K562 (cell line): ENCODE results near the gene LCNL1. TPM values are rescaled to one million over a fixed set of nuclear protein-coding genes. Genes with fewer than 3 reads are reported as not detected.
A peak's percentile ranks its signal among the peaks of the same experiment; 100 is the strongest.

ENCODE experiments used
- CTCF ChIP-seq, 3 experiments: IDR thresholded peaks in 2 of 3; conservative IDR thresholded peaks in 1 of 3; 2 replicates each; pipeline ENCODE4 v1.5.1; 2011 to 2012; ENCODE audit warnings: low read length in 3 of 3, mild to moderate bottlenecking in 3 of 3, control low read depth in 2 of 3, improper control_type of control experiment in 1 of 3, inconsistent platforms in 1 of 3, low read depth in 1 of 3, mixed read lengths in 1 of 3, moderate library complexity in 1 of 3; ENCODE audit not compliant: insufficient read depth in 2 of 3
- GMEB1 ChIP-seq: fragments of 250-450 bp; sonication (Bioruptor Pico); IDR thresholded peaks from 2 replicates; pipeline ENCODE4 v1.4.0; 2020; ENCODE audit warnings: mild to moderate bottlenecking
- ID3 ChIP-seq, 2 experiments: fragments of 250-450 bp in 1 of 2; fragments of 450-650 bp in 1 of 2; sonication (Bioruptor Pico) in 1 of 2; IDR thresholded peaks; 2 replicates each; pipeline versions ENCODE4 v1.6.1 to v1.8.0; 2016 to 2021; ENCODE audit warnings: mild to moderate bottlenecking in 2 of 2, moderate library complexity in 2 of 2, missing compliant biosample characterization in 1 of 2, missing genetic modification characterization in 1 of 2
- KDM4B ChIP-seq, 2 experiments: fragments of 450-650 bp in 1 of 2; sonication (generic) in 1 of 2; IDR thresholded peaks; 2 replicates each; pipeline ENCODE4 v1.6.1; 2016 to 2017; ENCODE audit warnings: borderline replicate concordance in 2 of 2, antibody characterized with exemption in 1 of 2, low read depth in 1 of 2, mild to moderate bottlenecking in 1 of 2
- MYBL2 ChIP-seq, 2 experiments: fragments of 450-650 bp in 1 of 2; sonication (generic) in 1 of 2; formaldehyde crosslinking in 1 of 2; IDR thresholded peaks; 2 replicates each; pipeline versions ENCODE4 v1.6.1 to v1.8.1; 2017 to 2022; ENCODE audit warnings: borderline replicate concordance in 1 of 2, inconsistent platforms in 1 of 2, low read depth in 1 of 2, mild to moderate bottlenecking in 1 of 2, missing genetic modification reagents in 1 of 2, moderate library complexity in 1 of 2
- POLR2AphosphoS5 ChIP-seq: IDR thresholded peaks from 2 replicates; pipeline ENCODE4 v1.6.1; 2011; ENCODE audit warnings: mild to moderate bottlenecking, low read depth, low read length, moderate library complexity; ENCODE audit not compliant: control insufficient read depth, insufficient read depth
- POLR3A ChIP-seq: IDR thresholded peaks from 2 replicates; pipeline ENCODE4 v1.6.1; 2011; ENCODE audit warnings: borderline replicate concordance, mild to moderate bottlenecking, moderate library complexity; ENCODE audit not compliant: insufficient read length, insufficient read depth; ENCODE audit errors: extremely low read depth
- POU5F1 ChIP-seq: fragments of 150-350 bp; IDR thresholded peaks from 2 replicates; pipeline ENCODE4 v1.6.1; 2014; ENCODE audit warnings: borderline replicate concordance, low read length, low read depth, mild to moderate bottlenecking; ENCODE audit not compliant: partially characterized antibody
- RBM25 ChIP-seq: fragments of 200-400 bp; formaldehyde crosslinking; IDR thresholded peaks from 2 replicates; pipeline ENCODE4 v1.6.1; 2018; ENCODE audit warnings: low read length, low read depth, moderate library complexity; ENCODE audit not compliant: severe bottlenecking
- SMARCA4 ChIP-seq: fragments of 450-650 bp; IDR thresholded peaks from 2 replicates; pipeline ENCODE4 v1.6.1; 2016
- SREBF2 ChIP-seq: sonication (generic); formaldehyde crosslinking; IDR thresholded peaks from 2 replicates; pipeline ENCODE4 v1.4.0; 2020; ENCODE audit warnings: mild to moderate bottlenecking, missing genetic modification reagents
- SRSF1 ChIP-seq: fragments of 200-400 bp; formaldehyde crosslinking; IDR thresholded peaks from 2 replicates; pipeline ENCODE4 v1.6.1; 2017; ENCODE audit warnings: mild to moderate bottlenecking, low read depth, low read length, moderate library complexity
- TCFL5 ChIP-seq: fragments of 250-450 bp; sonication (Bioruptor Pico); conservative IDR thresholded peaks from 2 replicates; pipeline ENCODE4 v1.6.1; 2021; ENCODE audit warnings: mild to moderate bottlenecking, moderate library complexity, matching md5 sums
- TFAP4 ChIP-seq: sonication (generic); formaldehyde crosslinking; IDR thresholded peaks from 2 replicates; pipeline ENCODE4 v1.8.0; 2022; ENCODE audit warnings: missing genetic modification reagents, mild to moderate bottlenecking, moderate library complexity, borderline replicate concordance
- TFE3 ChIP-seq: fragments of 450-650 bp; formaldehyde crosslinking; IDR thresholded peaks from 2 replicates; pipeline ENCODE4 v1.4.0; 2020; ENCODE audit warnings: mild to moderate bottlenecking, mixed read lengths
- WHSC1 ChIP-seq: IDR thresholded peaks from one replicate; pipeline ENCODE4 v1.6.1; 2012; ENCODE audit warnings: low read length, control low read depth, inconsistent platforms
- ZBED1 ChIP-seq: IDR thresholded peaks from 2 replicates; pipeline ENCODE4 v1.6.1; 2014
- ZNF436 ChIP-seq: fragments of 250-450, 450-650 bp; sonication (Bioruptor Pico); formaldehyde crosslinking; IDR thresholded peaks from 2 replicates; pipeline ENCODE4 v1.7.0; 2020; ENCODE audit warnings: mild to moderate bottlenecking
- ZNF507 ChIP-seq: conservative IDR thresholded peaks from 2 replicates; pipeline ENCODE4 v1.6.1; 2017; ENCODE audit warnings: missing genetic modification characterization, missing compliant biosample characterization
- polyA plus RNA-seq, 8 experiments: library from polyadenylated mRNA; depleted of rRNA in 4 of 8; stranded (reverse) in 5 of 8; unstranded in 3 of 8; fragments of >200 nt; fragmentation: Nextera tagmentation in 2 of 8; fragmentation: Illumina TruSeq in 1 of 8; extraction: Ambion mirVana in 2 of 8; extraction: Trizol in 1 of 8; gene quantifications; 2 replicates each; pipeline versions ENCODE4 v1.2.1 to v1.2.3, GENCODE V29; 2011 to 2014; ENCODE audit warnings: inconsistent platforms in 1 of 8, missing spikeins in 1 of 8
- total RNA-seq, 7 experiments: library from RNA; depleted of rRNA in 6 of 7; stranded (reverse); fragments of >200 nt in 6 of 7; fragmentation: Illumina TruSeq in 2 of 7; extraction: Trizol in 2 of 7; gene quantifications; 2 replicates each; pipeline versions ENCODE4 v1.2.1 to v1.2.3, GENCODE V29; 2011 to 2021; ENCODE audit warnings: low replicate concordance in 1 of 7

Gene LCNL1
- total and polyA plus RNA-seq, 9 of the 15 experiments (the other 6 are each of a cell fraction or from before 2014, with no cell fraction given): 0.04 to 0.16 (median 0.04) TPM; not detected in 4

- no peak for TF ChIP-seq TFE3 (CRISPR knock-in tag)
- TF ChIP-seq WHSC1: no peak
- TF ChIP-seq SREBF2: no peak
- no peak for TF ChIP-seq RBM25
- peak; percentile 62 for TF ChIP-seq POLR2AphosphoS5
- TF ChIP-seq MYBL2 (IDR thresholded peaks at IDR 0.05; ENCODE audit: low read depth): no peak
- no peak for TF ChIP-seq MYBL2 (CRISPR knock-in tag; IDR thresholded peaks at IDR 0.05; ENCODE audit: borderline replicate concordance)
- TF ChIP-seq GMEB1 (CRISPR knock-in tag): peak; percentile 50
- no peak for TF ChIP-seq ZNF436 (CRISPR knock-in tag)
- TF ChIP-seq ZBED1: no peak
- TF ChIP-seq POU5F1: no peak
- TF ChIP-seq ID3 (CRISPR knock-in tag; IDR thresholded peaks at IDR 0.05): no peak
- 0 out of 2 replicates have a peak, but pooled peaks have one; percentile 31 for TF ChIP-seq ID3 (tag; IDR thresholded peaks at IDR 0.05)
- TF ChIP-seq KDM4B (IDR thresholded peaks at IDR 0.05; ENCODE audit: borderline replicate concordance in 2 of 2, low read depth in 1 of 2): no peak
- no peak for TF ChIP-seq TCFL5
- TF ChIP-seq SRSF1: no peak
- no peak for TF ChIP-seq ZNF507 (tag)
- TF ChIP-seq POLR3A: no peak
- TF ChIP-seq SMARCA4: no peak
- TF ChIP-seq TFAP4 (CRISPR knock-in tag): peak; percentile 60
- no peak for TF ChIP-seq CTCF (IDR thresholded peaks at IDR 0.05 in 2 of 3, conservative IDR thresholded peaks at IDR 0.05 in 1 of 3; ENCODE audit: insufficient read depth in 2 of 3, low read depth in 1 of 3, low read length in 3 of 3)
Observed at GRCh38 chr9:136991993-136992818, 9.4 kb downstream of the LCNL1 start, which contains the start of gene PAXX (continued).
